Mesenchymal stem cell (in vitro differentiated cells and primary cell): ENCODE data around the gene HACE1.
"Not testable (repeated sequence)": the region's sequence is repeated elsewhere in the genome, so short reads cannot be mapped to it uniquely, and the experiment has no call there.

Source experiments
- DNase-seq: peaks from one replicate; pipeline ENCODE4 v3.0.0-alpha.2; 2013
- H2AFZ ChIP-seq: one replicate; pipeline ENCODE4 v1.6.1; 2013; ENCODE audit warnings: low read depth, mild to moderate bottlenecking, control low read depth, inconsistent platforms, low read length, moderate library complexity
- H2AK5ac ChIP-seq: 2 replicates; pipeline ENCODE4 v1.6.1; 2013; ENCODE audit warnings: low read length, moderate library complexity, mild to moderate bottlenecking, inconsistent platforms; ENCODE audit not compliant: severe bottlenecking
- H2BK120ac ChIP-seq: one replicate; pipeline ENCODE4 v1.6.1; 2013; ENCODE audit warnings: low read depth, mild to moderate bottlenecking, inconsistent platforms, low read length, moderate library complexity
- H2BK12ac ChIP-seq, 2 experiments: one replicate each; pipeline ENCODE4 v1.6.1; 2013; ENCODE audit warnings: inconsistent platforms in 2 of 2, low read length in 2 of 2, mild to moderate bottlenecking in 2 of 2, moderate library complexity in 2 of 2, control low read depth in 1 of 2
- H2BK15ac ChIP-seq: one replicate; pipeline ENCODE4 v1.6.1; 2013; ENCODE audit warnings: mild to moderate bottlenecking, low read depth, inconsistent platforms; ENCODE audit not compliant: poor library complexity, severe bottlenecking
- H2BK5ac ChIP-seq: 2 replicates; pipeline ENCODE4 v1.6.1; 2013; ENCODE audit warnings: low read depth, mild to moderate bottlenecking, low read length, control low read depth, inconsistent platforms; ENCODE audit not compliant: poor library complexity, severe bottlenecking
- H3K14ac ChIP-seq, 2 experiments: one replicate each; pipeline ENCODE4 v1.6.1; 2013; ENCODE audit warnings: inconsistent platforms in 2 of 2, low read length in 2 of 2, control low read depth in 1 of 2, mild to moderate bottlenecking in 1 of 2, moderate library complexity in 1 of 2
- H3K18ac ChIP-seq, 2 experiments: one replicate each; pipeline ENCODE4 v1.6.1; 2013; ENCODE audit warnings: inconsistent platforms in 2 of 2, low read length in 2 of 2, control low read depth in 1 of 2, low read depth in 1 of 2, mild to moderate bottlenecking in 1 of 2
- H3K23ac ChIP-seq, 2 experiments: one replicate each; pipeline ENCODE4 v1.6.1; 2013; ENCODE audit warnings: inconsistent platforms in 2 of 2, low read length in 2 of 2, mild to moderate bottlenecking in 2 of 2, moderate library complexity in 2 of 2, control low read depth in 1 of 2
- H3K27ac ChIP-seq: 2 replicates; pipeline ENCODE4 v1.5.1; 2013; ENCODE audit warnings: mild to moderate bottlenecking, moderate library complexity, low read length, control low read depth, inconsistent platforms; ENCODE audit not compliant: poor library complexity, severe bottlenecking
- H3K27me3 ChIP-seq, 2 experiments: 2 replicates each; pipeline versions ENCODE4 v1.6.1 to v1.7.0; 2013; ENCODE audit warnings: low read length in 2 of 2, mild to moderate bottlenecking in 2 of 2, moderate library complexity in 2 of 2, control low read depth in 1 of 2, inconsistent platforms in 1 of 2; ENCODE audit not compliant: control insufficient read depth in 1 of 2, insufficient read depth in 1 of 2
- H3K36me3 ChIP-seq, 2 experiments: 2 replicates each; pipeline versions ENCODE4 v1.6.1 to v1.7.0; 2013; ENCODE audit warnings: low read length in 2 of 2, control low read depth in 1 of 2, inconsistent platforms in 1 of 2, low read depth in 1 of 2, mild to moderate bottlenecking in 1 of 2; ENCODE audit not compliant: insufficient read depth in 2 of 2, control insufficient read depth in 1 of 2
- H3K4ac ChIP-seq, 2 experiments: one replicate each; pipeline ENCODE4 v1.6.1; 2013; ENCODE audit warnings: inconsistent platforms in 2 of 2, low read length in 2 of 2, mild to moderate bottlenecking in 2 of 2, moderate library complexity in 2 of 2, control low read depth in 1 of 2, low read depth in 1 of 2
- H3K4me1 ChIP-seq: 2 replicates; pipeline ENCODE4 v1.6.1; 2013; ENCODE audit warnings: low read depth, low read length, control low read depth; ENCODE audit not compliant: control insufficient read depth, insufficient read depth
- H3K4me2 ChIP-seq: 2 replicates; pipeline ENCODE4 v1.6.1; 2013; ENCODE audit warnings: low read length, mild to moderate bottlenecking, inconsistent platforms; ENCODE audit not compliant: poor library complexity, severe bottlenecking
- H3K4me3 ChIP-seq, 2 experiments: 2 replicates each; pipeline versions ENCODE4 v1.5.1 to v1.7.0; 2013; ENCODE audit warnings: low read length in 2 of 2, mild to moderate bottlenecking in 2 of 2, control low read depth in 1 of 2, low read depth in 1 of 2; ENCODE audit not compliant: insufficient read depth in 1 of 2
- H3K79me1 ChIP-seq: replicated peaks from 2 replicates; pipeline ENCODE4 v1.6.1; 2013; ENCODE audit warnings: mild to moderate bottlenecking, control low read depth, low read length, inconsistent platforms; ENCODE audit not compliant: poor library complexity, severe bottlenecking
- H3K9ac ChIP-seq: 2 replicates; pipeline ENCODE4 v1.7.0; 2013; ENCODE audit warnings: mild to moderate bottlenecking, low read length, moderate library complexity
- H3K9me3 ChIP-seq: 2 replicates; pipeline ENCODE4 v1.7.0; 2013; ENCODE audit warnings: mild to moderate bottlenecking, low read length; ENCODE audit not compliant: control insufficient read depth
- H4K8ac ChIP-seq: one replicate; pipeline ENCODE4 v1.6.1; 2013; ENCODE audit warnings: inconsistent platforms, mild to moderate bottlenecking, low read length, moderate library complexity
- H4K91ac ChIP-seq: one replicate; pipeline ENCODE4 v1.6.1; 2013; ENCODE audit warnings: mild to moderate bottlenecking, low read length, inconsistent platforms
- WGBS: methylation state at CpG from one replicate; pipeline ENCODE4 v1.1.7; 2013; ENCODE audit warnings: mixed read lengths; 5-methylcytosine and 5-hydroxymethylcytosine counted together

Gene HACE1

DNA sequence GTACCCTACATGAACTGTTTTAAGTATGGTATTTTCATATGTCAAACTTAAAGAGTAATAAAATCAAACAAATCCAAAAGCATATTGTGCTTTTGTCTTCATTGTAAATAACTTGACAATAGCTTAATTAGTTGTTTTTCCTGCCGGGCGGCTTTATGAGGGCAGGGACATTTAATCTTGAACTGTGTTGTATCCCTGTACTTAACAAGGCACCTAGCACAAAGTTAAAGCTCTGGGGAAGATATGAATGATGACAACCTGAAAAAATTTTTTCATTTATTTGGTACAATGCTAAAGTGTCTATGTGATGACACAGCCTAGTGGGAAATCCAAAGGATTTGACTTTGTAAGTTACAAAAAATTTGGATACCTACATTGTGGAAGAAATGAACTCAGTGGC, 502 bp upstream of the HACE1 start:
- no peak overlapping the region for H2BK120ac ChIP-seq
- H4K8ac ChIP-seq = no peak overlapping the region
- H3K23ac ChIP-seq = no peak overlapping the region
- no peak overlapping the region for H3K14ac ChIP-seq
- no peak overlapping the region for H3K27ac ChIP-seq
- 100% methylated on average over 2 of the region's 2 CpGs for WGBS
- no peak overlapping the region for H3K4ac ChIP-seq
- peaks cover 7% of the 10 kb centered on the region for H3K79me1 ChIP-seq
- no peaks in the 10 kb centered on the region for H3K27me3 ChIP-seq
- H3K4me2 ChIP-seq = no peak overlapping the region
- H3K4me1 ChIP-seq = no peaks in the 10 kb centered on the region
- H3K36me3 ChIP-seq = no peaks in the 10 kb centered on the region
- H3K18ac ChIP-seq = no peak overlapping the region
- no peak overlapping the region for H4K91ac ChIP-seq
- H2BK12ac ChIP-seq = no peak overlapping the region
- H2BK15ac ChIP-seq = no peak overlapping the region
- H2AFZ ChIP-seq = no peak overlapping the region
- no peak for DNase-seq
- H3K9me3 ChIP-seq = no peaks in the 10 kb centered on the region
- H3K9ac ChIP-seq = peak overlapping the region; percentile 94
- peak overlapping the region in 1 of 2 experiments; percentile 95 for H3K4me3 ChIP-seq
- no peak overlapping the region for H2BK5ac ChIP-seq
- H2AK5ac ChIP-seq = no peak overlapping the region

DNA sequence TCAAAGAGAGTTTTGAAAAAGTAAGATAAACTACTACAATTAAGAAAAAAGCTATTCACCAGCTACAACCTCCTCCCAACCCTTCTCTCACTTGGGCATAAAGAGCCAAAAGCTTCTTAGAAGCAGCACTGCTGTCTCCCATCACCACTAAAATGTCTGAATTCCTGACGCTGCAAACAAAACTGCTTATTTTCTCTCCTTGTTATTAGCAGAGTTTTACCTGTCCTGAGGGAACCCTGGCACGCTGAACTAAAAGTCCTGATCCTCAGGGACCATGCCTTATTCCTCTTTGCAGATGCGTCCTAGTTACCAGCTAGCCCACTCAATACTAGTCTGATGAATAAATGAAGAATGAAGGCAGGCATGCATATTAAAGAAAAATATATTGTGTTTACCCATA, 1.1 kb downstream of the HACE1 start:
- WGBS = 0% methylated on average over 3 of the region's 3 CpGs
- peak overlapping the region; percentile 23 for H4K8ac ChIP-seq
- no peak overlapping the region for H3K14ac ChIP-seq

DNA sequence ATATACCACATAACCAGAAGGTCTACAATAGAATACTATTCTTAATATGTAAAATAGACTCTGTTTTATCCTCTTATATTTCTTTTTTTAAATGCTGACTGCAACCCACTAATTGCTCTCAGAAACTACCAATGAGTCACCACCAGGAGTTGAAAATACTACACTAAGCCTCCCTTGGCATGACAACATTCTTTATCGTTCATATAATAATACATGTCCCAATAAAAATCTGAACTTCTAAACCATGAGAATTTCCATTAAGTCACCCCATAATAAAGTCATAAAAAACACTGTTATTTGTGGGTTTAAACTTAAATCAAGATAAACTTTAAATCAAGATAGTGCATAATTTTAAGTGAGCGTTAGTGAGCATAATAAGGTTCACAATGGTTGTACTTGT, 4.2 kb downstream of the HACE1 start:
- Histone ChIP-seq H3K4me3 (no peak overlapping the region), H2BK15ac (no peak overlapping the region), H3K9ac (no peak overlapping the region), H3K4me1 (no peaks in the 10 kb centered on the region), H3K36me3 (peaks cover 3 to 11% of the 10 kb centered on the region in 2 experiments), H3K18ac (no peak overlapping the region), H3K79me1 (peaks cover 10% of the 10 kb centered on the region), H3K4ac (no peak overlapping the region), H3K23ac (no peak overlapping the region), H2AK5ac (no peak overlapping the region), H2BK5ac (no peak overlapping the region), H2AFZ (no peak overlapping the region), H3K4me2 (no peak overlapping the region), H3K27me3 (no peaks in the 10 kb centered on the region), H3K14ac (no peak overlapping the region), H3K27ac (no peak overlapping the region), H3K9me3 (no peaks in the 10 kb centered on the region), H2BK120ac (no peak overlapping the region), H4K8ac (no peak overlapping the region), H4K91ac (no peak overlapping the region), H2BK12ac (no peak overlapping the region)
- peak; percentile 40 for DNase-seq
- WGBS = 50% methylated on average over 1 of the region's 2 CpGs

More for the DNA sequence above, 1.1 kb downstream of the HACE1 start:
- Histone ChIP-seq H3K18ac (no peak overlapping the region), H2BK120ac (no peak overlapping the region), H3K4ac (no peak overlapping the region), H3K27ac (no peak overlapping the region), H3K27me3 (no peaks in the 10 kb centered on the region), H4K91ac (no peak overlapping the region), H3K9me3 (no peaks in the 10 kb centered on the region), H2BK12ac (no peak overlapping the region), H3K23ac (no peak overlapping the region), H3K36me3 (no peaks in the 10 kb centered on the region), H3K4me1 (no peaks in the 10 kb centered on the region), H2BK15ac (no peak overlapping the region), H2BK5ac (no peak overlapping the region), H2AFZ (no peak overlapping the region), H3K79me1 (peaks cover 7% of the 10 kb centered on the region), H3K9ac (peak overlapping the region; percentile 94), H3K4me2 (peak overlapping the region; percentile 85), H2AK5ac (no peak overlapping the region), H3K4me3 (peak overlapping the region in 1 of 2 experiments; percentile 95)
- peak; percentile 21 for DNase-seq

DNA sequence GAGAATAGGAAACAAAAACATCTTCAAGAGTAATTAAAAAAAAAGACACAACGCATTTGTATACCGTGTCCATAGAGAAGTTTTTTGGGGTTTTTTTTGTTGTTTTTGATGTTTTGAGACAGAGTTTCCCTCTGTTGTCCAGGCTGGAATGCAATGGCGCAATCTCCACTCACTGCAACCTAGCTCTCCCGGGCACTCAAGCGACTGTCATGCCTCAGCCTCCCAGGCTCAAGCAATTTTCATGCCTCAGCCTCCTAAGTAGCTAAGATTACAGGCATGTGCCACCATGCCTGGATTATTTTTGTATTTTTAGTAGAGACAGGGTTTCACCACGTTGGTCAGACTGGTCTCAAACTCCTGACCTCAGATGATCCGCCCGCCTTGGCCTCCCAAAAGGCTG, 12.0 kb downstream of the HACE1 start:
- H3K23ac ChIP-seq, DNase-seq, H2BK15ac ChIP-seq, H2AK5ac ChIP-seq, H3K4ac ChIP-seq, H3K27me3 ChIP-seq, H2AFZ ChIP-seq, H3K14ac ChIP-seq, H2BK120ac ChIP-seq, H3K9me3 ChIP-seq, H3K4me2 ChIP-seq, H4K8ac ChIP-seq, H3K9ac ChIP-seq, H3K4me3 ChIP-seq, H3K27ac ChIP-seq, H3K79me1 ChIP-seq, H4K91ac ChIP-seq, H2BK12ac ChIP-seq, H3K18ac ChIP-seq, H3K4me1 ChIP-seq, H2BK5ac ChIP-seq: not testable (repeated sequence)
- 97% methylated on average over 6 of the region's 8 CpGs for WGBS
- H3K36me3 ChIP-seq = peaks cover 18 to 32% of the 10 kb centered on the region in 2 experiments
